Esophagus squamous epithelium (tissue), 4 donors: ENCODE results near the gene TMEM178B.

Experiments used
- POLR2A ChIP-seq, 4 donors: fragments of 450-650 bp; IDR thresholded peaks; one replicate each; pipeline ENCODE4 v1.6.1; 2017; ENCODE audit warnings: antibody characterized with exemption in 4 of 4, mild to moderate bottlenecking in 4 of 4, moderate library complexity in 3 of 4
- TF ChIP-seq, protein P1 (sequence below), 6 experiments: fragments of 450-650 bp in 4 of 6; fragments of 200-600 bp in 2 of 6; sonication (generic) in 2 of 6; IDR thresholded peaks; one replicate each; pipeline ENCODE4 v1.5.1; 2016 to 2019; ENCODE audit warnings: antibody characterized with exemption in 6 of 6, mild to moderate bottlenecking in 4 of 6, moderate library complexity in 4 of 6

DNA sequence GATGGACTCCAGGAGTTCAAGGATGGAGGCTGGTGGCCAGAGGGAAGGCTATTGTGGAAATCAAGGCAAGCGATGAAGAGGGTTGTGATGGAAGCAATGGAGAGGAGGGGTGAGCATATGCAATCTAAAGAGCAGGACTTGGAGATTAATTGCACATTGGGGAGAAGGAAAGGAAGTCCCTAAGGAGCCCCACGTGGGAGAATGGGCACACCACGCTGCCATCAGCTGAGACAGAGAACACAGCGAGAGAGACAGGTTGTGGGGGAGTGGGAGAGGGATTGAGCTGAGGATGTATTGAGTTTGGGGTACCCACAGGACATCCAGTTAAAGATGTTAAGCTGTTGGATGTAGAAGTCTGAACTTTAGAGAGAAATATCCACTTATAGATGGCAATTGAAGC lies 73.6 kb downstream of the TMEM178B start:
- TF ChIP-seq POLR2A (IDR thresholded peaks at IDR 0.05) = no peak
- TF ChIP-seq, protein P1, sequence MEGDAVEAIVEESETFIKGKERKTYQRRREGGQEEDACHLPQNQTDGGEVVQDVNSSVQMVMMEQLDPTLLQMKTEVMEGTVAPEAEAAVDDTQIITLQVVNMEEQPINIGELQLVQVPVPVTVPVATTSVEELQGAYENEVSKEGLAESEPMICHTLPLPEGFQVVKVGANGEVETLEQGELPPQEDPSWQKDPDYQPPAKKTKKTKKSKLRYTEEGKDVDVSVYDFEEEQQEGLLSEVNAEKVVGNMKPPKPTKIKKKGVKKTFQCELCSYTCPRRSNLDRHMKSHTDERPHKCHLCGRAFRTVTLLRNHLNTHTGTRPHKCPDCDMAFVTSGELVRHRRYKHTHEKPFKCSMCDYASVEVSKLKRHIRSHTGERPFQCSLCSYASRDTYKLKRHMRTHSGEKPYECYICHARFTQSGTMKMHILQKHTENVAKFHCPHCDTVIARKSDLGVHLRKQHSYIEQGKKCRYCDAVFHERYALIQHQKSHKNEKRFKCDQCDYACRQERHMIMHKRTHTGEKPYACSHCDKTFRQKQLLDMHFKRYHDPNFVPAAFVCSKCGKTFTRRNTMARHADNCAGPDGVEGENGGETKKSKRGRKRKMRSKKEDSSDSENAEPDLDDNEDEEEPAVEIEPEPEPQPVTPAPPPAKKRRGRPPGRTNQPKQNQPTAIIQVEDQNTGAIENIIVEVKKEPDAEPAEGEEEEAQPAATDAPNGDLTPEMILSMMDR (IDR thresholded peaks at IDR 0.05) = no peak
